VCaP (cell line): ENCODE measurements around the gene GAB2.

Experiments
- H3K27ac ChIP-seq: fragments of 450-650 bp; 2 replicates; pipeline ENCODE4 v1.5.1; 2017
- CTCF ChIP-seq: fragments of 450-650 bp; conservative IDR thresholded peaks from 2 replicates; pipeline ENCODE4 v1.5.1; 2017; ENCODE audit warnings: mild to moderate bottlenecking, moderate library complexity

Gene GAB2

GRCh38 chr11:78339483-78339882 lies 78.1 kb downstream of the GAB2 start:
- no peak for TF ChIP-seq CTCF

GRCh38 chr11:78338702-78339101 lies 78.9 kb downstream of the GAB2 start:
- TF ChIP-seq CTCF: no peak
- no peak overlapping the region for H3K27ac ChIP-seq

More at GRCh38 chr11:78339483-78339882, 78.1 kb downstream of the GAB2 start:
- no peak overlapping the region for H3K27ac ChIP-seq

- no peak overlapping the region for H3K27ac ChIP-seq
- TF ChIP-seq CTCF: no peak
Observed at GRCh38 chr11:78338138-78338537, 79.5 kb downstream of the GAB2 start.

- no peak overlapping the region for H3K27ac ChIP-seq
- no peak for TF ChIP-seq CTCF
Observed at GRCh38 chr11:78337554-78337924, 80.1 kb downstream of the GAB2 start.

- no peak for TF ChIP-seq CTCF
- H3K27ac ChIP-seq: no peak overlapping the region
Observed at GRCh38 chr11:78336877-78337553, 80.6 kb downstream of the GAB2 start.

- H3K27ac ChIP-seq: no peak overlapping the region
- TF ChIP-seq CTCF: no peak
Observed at GRCh38 chr11:78334109-78334508, 83.5 kb downstream of the GAB2 start.

GRCh38 chr11:78332872-78333271 lies 84.7 kb downstream of the GAB2 start:
- H3K27ac ChIP-seq: no peak overlapping the region
- TF ChIP-seq CTCF: no peak
